ENCODE measurements around the gene RANBP2.

Gene RANBP2

DNA sequence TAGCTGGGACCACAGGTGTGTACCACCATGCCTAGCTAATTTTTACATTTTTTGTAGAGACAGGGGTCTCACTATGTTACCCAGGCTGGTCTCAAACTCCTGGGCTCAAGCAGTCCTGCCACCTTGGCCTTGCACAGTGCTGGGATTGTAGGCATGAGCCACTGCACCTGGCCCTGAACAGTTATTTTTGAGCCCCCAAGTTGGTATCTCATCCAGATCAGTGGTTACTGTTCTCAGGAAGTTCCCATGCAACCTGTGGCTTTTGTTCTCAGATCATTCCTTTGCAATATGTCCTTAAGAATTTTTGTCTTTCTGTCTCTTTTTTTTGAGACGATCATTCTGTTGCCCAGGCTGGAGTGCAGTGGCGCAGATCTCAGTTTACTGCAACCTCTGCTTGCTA is 59.6 kb downstream of the RANBP2 start:
- no peak for DNase-seq (ENCODE audit: low read depth)

- DNase-seq (ENCODE audit: low read depth) = no peak
Measured at GRCh38 chr2:108786008-108786353, 66.7 kb downstream of the RANBP2 start.

DNA sequence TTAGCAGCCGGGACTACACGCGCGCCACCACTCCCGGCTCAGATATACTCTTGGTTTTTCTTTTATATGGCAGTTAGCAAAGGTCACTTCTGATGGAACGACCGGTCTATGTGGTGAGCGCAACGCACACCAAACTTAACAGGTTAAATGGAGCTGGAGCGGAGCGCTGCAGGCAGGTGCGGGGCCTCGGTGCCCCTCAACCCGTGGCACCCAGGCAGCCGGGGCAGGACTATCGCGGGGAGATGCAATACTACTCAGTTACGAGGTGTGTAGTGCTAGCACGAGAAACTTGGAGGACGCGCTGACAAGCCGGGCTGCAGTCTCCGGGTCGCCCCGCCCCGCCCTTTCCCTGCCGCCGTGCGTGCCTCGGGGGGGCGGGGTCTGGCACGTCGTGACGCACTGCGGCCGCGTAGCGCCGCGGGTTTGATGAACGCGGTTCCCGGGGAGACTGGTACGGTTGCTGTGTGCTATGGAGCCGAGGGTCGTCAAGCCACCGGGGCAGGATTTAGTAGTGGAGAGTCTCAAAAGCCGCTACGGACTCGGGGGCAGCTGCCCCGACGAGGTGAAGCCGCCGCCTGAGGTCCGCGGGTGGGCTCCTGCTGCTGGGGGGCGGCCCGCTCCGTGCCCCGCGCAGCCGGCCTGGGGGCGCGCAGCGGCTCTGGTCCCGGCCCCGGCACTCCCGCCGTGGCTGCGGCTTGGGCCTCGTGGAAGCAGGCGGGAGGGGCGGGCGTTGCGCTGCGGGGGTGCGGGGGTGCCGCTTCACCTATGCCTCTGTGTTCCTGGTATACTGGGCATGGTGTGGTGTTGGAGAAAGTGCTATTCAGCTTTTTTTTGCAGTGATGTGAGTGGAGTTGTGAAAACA is 67.3 kb downstream of the RANBP2 start, which contains the start of gene CCDC138:
CCDC138 (plus strand) TSS at position 418 of the 862 bp plus-strand sequence; CDS start at position 470, 52 bp downstream.
- peak; percentile 89 for DNase-seq (ENCODE audit: low read depth)

- no peak for DNase-seq (ENCODE audit: low read depth)
Measured at GRCh38 chr2:108787216-108787541, 67.9 kb downstream of the RANBP2 start.

DNA sequence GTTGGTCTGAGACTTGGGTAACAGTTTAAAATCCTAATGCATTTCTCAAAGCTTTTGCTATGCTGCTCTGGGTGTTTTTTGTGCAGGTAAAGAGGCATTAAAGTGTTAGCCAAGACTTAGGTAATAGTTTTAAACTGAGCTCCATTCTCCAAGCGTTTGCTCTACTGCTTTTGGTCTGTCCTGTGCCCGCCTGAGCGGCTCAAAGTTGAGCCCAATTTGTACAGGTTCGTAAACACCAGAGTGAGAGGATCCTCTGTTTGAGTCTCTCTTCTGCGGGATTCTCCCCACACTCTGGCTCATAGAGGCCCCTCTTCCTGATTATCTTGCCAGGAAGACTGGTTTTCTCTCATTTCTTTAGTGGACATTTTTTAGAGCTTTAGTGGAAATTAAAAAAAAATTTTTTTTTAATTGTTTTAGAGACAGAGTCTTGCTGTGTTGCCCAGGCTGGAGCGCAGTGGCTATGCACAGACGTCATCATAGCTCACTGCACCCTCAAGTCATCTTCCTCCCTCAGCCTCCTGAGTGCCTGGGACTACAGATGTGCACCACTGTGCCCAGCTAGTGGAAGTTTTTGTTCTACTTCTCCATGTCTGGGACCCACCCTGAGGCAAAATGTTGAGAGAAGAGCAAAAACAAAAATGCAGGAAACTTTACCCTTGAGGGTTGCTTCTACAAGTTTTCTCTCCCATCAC is 83.9 kb downstream of the RANBP2 start:
- no peak for DNase-seq (ENCODE audit: low read depth)

DNA sequence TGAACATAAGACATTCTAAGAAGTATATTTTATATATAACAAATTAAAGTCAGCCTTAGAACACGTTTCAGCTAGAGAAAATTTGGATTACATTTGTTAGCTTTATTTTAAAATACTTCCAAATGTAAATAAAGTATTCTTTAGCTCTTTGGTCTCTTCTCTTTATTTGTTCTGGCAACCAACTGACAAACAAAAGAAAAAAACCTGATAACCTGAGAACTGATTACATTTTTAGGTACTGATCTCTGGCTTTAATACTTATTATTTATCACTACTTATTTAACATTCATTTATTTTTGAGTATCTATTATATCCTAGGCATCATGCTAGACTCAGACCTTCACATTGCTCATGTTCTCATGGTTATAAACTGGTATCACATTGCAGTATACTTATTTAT is 85.8 kb downstream of the RANBP2 start:
- DNase-seq (ENCODE audit: low read depth) = no peak

DNA sequence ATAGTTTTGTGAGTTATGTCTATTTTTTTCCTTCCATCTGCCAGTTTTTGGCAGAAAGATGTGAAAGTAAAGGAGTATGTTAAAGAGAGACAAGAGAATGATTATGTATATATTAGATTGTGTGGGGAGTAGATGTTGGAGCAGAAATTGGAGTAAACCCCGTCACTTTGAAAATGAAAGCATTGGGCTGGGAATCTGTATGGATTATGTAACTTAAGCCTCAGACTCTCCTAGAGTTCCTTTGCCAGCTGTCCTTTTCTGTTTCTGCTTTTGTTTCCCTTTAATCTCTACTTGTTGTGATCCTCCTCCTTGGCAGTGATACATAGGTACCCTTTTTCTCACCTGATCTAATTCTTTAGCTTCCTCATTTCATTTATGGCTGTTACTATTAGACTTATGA is 86.5 kb downstream of the RANBP2 start:
- no peak for DNase-seq (ENCODE audit: low read depth)

DNA sequence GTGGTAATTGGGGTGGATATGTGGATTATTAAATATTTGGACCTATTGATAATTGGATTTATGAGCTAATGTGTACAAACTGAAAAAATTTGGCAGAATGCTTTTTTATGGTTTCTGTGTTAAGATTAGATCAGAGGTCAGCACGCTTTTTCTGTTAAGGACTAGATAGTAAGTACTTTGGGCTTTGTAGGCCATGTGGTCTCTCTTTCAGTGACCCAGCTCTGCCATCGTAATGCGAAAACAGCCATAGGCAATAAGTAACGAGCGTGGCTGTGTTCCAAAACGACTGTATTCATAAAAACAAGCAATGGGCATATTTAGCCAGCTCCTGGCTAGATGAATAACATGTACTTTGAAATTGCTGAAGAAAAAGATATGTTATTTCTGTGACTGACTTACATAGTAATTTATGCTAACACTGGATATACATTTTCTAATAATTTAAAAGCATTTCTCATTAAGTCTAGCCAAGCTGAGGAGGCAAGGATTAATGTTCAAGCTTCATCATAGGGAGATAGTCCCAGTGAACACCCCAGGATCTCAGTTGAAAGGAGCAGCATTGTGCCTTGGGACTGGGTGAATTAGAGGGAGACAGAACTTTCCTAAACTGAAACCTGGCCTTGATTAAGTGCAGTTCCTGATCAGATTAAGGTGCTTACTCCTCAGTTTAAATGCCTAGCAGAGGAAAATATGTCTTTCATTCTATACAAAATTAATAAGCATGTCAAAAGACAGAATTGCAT is 87.3 kb downstream of the RANBP2 start:
- no peak for DNase-seq (ENCODE audit: low read depth)

DNA sequence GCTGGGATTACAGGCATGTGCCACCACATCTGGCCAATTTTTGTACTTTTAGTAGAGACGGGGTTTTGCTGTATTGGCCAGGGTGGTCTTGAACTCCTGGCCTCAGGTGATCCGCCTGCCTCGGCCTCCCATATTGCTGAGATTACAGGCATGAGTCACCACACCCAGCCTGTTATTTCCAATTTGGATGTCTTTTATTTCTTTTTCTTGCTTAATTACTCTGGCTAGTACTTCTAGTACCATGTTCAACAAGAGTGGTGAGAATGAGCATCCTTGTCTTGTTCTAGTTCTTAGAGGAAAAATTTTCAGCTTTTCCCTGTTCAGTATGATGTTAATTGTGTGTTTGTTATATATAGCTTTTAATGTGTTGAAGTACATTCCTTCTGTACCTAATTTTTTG is 90.7 kb downstream of the RANBP2 start:
- DNase-seq (ENCODE audit: low read depth) = no peak

DNA sequence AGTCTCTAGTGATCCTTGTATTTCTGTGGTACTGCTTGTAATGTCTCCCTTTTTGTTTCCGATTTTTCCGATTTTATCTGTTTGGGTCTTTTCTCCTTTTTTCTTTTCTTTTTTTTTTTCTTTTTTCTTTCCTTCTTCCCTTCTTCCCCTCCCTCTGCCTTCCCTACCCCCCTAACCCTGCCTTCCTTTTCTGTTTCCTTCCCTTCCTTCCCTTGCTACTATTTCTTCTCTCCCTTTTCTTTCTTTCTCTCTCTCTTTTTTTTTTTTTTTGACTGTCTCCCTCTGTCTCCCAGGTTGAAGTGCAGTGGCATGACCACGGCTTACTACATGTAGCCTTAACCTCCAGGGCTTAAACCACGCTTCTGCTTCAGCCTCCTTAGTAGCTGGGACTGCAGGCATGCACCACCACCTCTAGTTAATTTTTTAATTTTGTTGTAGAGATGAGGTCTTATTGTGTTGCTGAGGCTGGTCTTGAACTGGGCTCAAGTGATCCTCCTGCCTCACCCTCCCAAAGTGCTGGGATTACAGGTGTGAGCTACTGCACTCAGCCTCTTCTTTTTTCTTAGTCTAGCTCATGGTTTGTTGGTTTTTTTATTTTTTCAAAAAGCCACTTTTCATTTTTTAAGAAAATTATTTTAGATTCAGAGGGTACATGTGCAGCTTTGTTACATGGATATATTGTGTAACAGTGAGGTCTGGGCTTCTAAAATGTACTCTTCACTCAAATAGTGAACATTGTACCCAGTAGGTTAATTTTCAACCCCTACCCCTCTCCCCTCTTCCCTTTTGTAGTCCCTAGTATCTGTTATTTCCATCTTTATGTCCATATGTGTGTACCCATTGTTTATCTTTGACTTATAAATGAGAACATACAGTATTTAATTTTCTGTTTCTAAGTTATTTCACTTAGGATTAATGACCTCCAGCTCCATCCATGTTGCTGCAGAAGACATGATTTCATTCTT is 92.0 kb downstream of the RANBP2 start:
- no peak for DNase-seq (ENCODE audit: low read depth)

DNA sequence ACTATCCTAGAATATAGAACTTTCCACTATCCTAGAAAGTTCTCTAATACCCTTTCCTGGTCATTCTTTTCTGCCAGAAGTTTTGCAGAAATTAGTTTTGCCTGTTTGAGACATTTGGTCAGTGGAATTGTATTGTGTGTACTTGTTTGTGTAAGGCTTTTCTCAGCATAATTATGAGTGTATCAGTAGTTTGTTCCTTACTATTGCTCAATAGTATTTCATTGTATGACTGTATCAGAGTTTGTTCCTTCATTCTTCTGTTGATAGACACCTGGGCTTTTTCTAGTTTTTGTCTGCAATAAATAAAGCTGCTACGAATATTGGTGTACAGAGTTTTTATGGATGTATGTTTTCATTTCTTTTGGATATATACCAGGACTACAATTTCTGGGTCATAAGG is 94.5 kb downstream of the RANBP2 start:
- no peak for DNase-seq (ENCODE audit: low read depth)

- DNase-seq (ENCODE audit: low read depth) = no peak
Measured at GRCh38 chr2:108820482-108820881, 101.2 kb downstream of the RANBP2 start.

DNA sequence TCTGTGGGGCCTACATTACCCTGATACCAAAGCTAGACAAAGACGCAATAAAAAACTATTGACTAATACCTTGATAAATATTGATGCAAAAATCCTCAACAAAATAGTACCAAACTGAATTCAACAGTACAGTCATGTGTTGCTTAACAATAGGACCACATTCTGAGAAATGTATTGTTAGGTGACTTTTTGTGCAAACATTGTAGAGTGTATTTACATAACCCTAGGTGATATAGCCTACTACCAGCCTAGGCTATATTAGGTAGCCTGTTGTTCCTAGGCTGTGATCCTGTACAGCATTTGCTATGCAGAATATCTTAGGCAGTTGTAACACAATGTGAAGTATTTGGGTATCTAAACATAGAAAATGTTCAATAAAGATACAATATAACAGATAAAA is 104.0 kb downstream of the RANBP2 start:
- DNase-seq (ENCODE audit: low read depth) = no peak

GRCh38 chr2:108824316-108825070 is 105.2 kb downstream of the RANBP2 start:
- DNase-seq (ENCODE audit: low read depth) = no peak

DNA sequence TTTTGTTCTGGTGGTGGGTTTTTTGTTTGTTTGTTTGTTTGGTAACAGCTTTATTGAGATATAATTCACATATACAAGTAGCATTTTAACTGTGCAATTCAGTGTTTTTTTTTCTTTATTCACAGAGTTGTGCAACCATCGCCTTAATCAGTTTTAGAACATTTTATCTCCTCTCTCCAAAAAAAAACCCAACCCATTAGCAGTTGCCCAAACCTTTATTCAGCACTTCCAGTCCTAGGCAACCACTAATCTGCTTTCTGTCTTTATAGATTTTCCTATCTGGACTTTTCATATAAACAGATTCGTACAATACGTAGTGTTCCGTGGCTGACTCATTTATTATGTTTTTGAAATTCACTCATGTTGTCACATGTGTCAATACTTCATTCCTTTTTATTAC is 106.0 kb downstream of the RANBP2 start:
- DNase-seq (ENCODE audit: low read depth) = no peak

DNA sequence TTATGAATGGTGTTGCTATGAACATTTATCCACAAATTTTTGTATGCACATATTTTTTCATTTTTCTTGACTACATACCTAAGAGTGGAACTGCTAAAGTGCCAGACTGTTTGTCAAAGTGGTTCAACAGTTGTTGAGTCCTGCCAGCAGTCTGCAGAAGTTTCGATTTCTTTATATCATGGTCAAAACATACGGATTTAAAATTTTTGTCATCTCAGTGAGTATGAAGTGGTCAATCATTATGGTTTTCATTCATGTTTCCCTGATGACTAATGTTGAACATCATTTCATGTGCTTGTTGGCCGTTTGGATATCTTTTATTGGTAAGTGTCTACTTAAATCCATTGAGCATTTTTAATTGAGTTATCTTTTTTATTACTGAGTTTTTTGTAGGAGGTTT is 106.5 kb downstream of the RANBP2 start:
- DNase-seq (ENCODE audit: low read depth) = no peak

DNA sequence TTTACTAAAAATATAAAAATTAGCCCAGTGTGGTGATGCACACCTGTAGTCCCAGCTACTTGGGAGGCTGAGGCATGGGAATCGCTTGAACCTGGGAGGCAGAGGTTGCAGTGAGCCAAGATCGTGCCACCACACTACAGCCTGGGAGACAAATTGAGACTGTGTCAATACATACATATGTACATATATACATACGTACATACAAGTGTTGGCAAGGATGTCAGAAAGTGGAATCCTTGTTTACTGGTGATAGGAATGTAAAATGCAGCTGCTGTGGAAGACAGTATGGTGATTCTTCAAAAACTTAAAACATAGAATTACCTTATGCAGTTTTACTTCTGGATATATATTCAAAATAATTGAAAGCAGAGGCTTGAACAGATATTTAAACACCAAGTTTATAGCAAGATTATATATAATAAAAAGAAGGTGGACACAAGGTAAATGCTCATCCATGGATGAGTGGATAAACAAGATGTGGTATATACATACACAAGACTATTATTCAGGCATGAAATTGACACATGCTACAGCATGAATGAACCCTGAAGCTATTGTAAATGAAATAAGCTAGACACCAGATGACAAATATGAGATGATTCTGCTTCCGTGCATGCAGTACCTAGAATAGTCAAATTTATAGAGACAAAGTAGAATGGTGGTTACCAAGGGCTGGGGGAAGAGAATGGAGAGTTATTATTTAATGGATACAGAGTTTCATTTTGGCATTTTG is 110.5 kb downstream of the RANBP2 start:
- DNase-seq (ENCODE audit: low read depth) = no peak

DNA sequence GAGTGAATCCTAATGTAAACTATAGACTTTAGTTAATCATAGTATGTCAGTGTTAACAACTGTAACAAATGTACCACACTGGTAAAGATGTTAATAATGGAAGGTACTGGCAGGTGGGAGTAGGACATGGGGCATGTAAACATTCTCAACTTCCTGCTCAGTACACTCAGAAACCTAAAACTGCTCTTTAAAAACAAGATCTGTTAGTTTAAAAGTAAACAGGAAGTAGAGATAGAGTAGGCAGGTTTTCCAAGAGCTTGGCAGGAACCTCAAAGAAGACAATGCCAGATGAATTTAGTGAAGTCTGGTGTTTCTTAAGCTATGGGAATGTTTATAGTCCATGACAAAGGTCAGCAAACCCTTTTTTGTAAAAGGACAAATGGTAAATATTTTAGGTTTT is 113.9 kb downstream of the RANBP2 start:
- no peak for DNase-seq (ENCODE audit: low read depth)

DNA sequence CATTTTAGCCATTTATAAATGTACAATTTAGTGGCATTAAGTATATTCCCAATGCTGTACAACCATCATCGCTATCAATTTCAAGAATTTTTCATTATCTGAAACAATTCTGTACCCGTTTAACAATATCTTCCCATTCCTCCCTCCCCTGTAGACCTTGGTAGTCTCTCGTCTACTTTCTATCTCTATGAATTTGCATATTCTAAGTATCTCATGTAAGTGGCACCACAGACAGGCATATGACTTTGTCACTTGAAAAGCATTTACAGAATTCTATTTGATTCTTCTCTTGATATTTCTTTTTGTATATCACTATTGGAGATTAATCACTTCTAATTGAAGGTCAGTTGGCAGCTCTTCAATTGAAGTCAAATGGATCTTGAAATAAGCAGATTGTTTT is 115.3 kb downstream of the RANBP2 start:
- DNase-seq (ENCODE audit: low read depth) = no peak

DNA sequence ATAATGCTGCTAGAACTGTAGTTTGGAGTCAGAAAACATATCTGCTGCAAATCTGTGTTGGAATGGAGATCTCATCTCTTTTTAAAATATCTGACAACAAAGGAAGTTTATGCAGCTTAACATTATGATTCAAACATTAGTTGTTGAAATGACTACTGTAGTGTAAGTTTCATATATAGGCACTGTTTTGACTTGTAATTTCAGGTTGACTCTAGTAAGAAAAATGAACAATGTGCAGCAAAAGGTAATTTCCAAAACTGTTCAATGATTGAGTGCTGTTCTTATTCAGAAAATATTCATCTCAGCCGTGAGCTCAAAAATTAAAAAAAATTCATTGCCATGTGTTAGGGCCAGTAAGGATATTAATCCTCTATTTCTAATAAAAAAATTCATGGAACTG is 115.8 kb downstream of the RANBP2 start:
- no peak for DNase-seq (ENCODE audit: low read depth)
